Calu3 (cell line): ENCODE measurements around the gene WDR64. TPM values are rescaled to one million over a fixed set of nuclear protein-coding genes. Genes with fewer than 3 reads are reported as not detected.

Experiments used
- BruUV-seq: library from RNA; stranded (reverse); fragments of 400-500 nt; replicated peaks from 2 replicates; lab custom pipeline; 2021; lab: Mats Ljungman, UMichigan
- CTCF ChIA-PET: fragments of 300-600 bp; sonication (Branson Sonifier 250); formaldehyde crosslinking; loops from one replicate; lab custom pipeline; 2022; ENCODE audit warnings: antibody characterized with exemption; lab: Charles Lee
- DNase-seq: peaks from one replicate; pipeline ENCODE4 v3.0.0; 2022
- H3K27ac Mint-ChIP-seq: one replicate; pipeline ENCODE4 v1.8.0; 2022; ENCODE audit warnings: mixed read lengths; ENCODE audit not compliant: unreplicated experiment
- H3K27me3 Mint-ChIP-seq: one replicate; pipeline ENCODE4 v1.8.0; 2022; ENCODE audit warnings: mixed read lengths; ENCODE audit not compliant: unreplicated experiment
- H3K36me3 Mint-ChIP-seq: one replicate; pipeline ENCODE4 v1.8.0; 2022; ENCODE audit warnings: mild to moderate bottlenecking, moderate library complexity, mixed read lengths; ENCODE audit not compliant: insufficient read depth, unreplicated experiment
- H3K4me1 Mint-ChIP-seq: one replicate; pipeline ENCODE4 v1.8.0; 2022; ENCODE audit warnings: mild to moderate bottlenecking, low read depth, mixed read lengths; ENCODE audit not compliant: unreplicated experiment
- H3K4me3 Mint-ChIP-seq: one replicate; pipeline ENCODE4 v1.8.0; 2022; ENCODE audit warnings: mild to moderate bottlenecking, low read depth, moderate library complexity, mixed read lengths; ENCODE audit not compliant: unreplicated experiment
- H3K9me3 Mint-ChIP-seq: one replicate; pipeline ENCODE4 v1.8.0; 2022; ENCODE audit warnings: low read depth, mixed read lengths; ENCODE audit not compliant: unreplicated experiment
- intact Hi-C: fragments of 100-400 bp; cut with micrococcal nuclease; formaldehyde crosslinking; loops from one replicate; pipeline ENCODE4 v1.10.0; 2022; ENCODE audit not compliant: unreplicated experiment
- total RNA-seq: library from RNA; stranded (reverse); gene quantifications from 2 replicates; pipeline ENCODE4 v1.2.3, GENCODE V29; 2022
- TF ChIP-seq, protein P1 (sequence below): fragments of 200-600 bp; IDR thresholded peaks from one replicate; pipeline ENCODE4 v1.8.0; 2022; ENCODE audit warnings: antibody characterized with exemption; ENCODE audit not compliant: unreplicated experiment

WDR64 gene
- total RNA-seq, 1 experiment from 2014 or later: not detected

DNA sequence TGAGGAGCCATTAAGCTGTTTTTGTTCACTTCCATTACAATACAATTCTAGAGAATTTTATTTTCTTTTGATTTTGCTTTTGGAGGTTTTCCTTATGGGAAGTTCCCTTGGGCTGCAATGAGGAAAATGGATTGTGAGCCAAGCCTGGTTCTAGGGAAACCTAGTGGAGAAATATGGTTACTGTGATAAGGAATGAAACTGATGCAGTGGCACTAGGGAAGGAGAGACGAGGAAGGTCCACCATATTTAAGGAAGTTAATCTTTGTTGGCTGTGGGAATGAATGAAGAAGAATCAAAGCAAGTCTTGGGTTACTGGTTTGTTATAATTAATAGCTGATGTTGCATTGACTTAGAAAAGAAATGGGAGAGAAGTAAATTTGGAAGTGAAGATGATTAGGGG lies 40.3 kb upstream of the WDR64 start:
- Mint-ChIP-seq H3K27ac (no peak overlapping the region), H3K27me3 (no peaks in the 10 kb centered on the region), H3K4me1 (peaks cover 38% of the 10 kb centered on the region), H3K4me3 (no peak overlapping the region), H3K9me3 (no peaks in the 10 kb centered on the region), H3K36me3 (peaks cover 12% of the 10 kb centered on the region)
- TF ChIP-seq, protein P1, sequence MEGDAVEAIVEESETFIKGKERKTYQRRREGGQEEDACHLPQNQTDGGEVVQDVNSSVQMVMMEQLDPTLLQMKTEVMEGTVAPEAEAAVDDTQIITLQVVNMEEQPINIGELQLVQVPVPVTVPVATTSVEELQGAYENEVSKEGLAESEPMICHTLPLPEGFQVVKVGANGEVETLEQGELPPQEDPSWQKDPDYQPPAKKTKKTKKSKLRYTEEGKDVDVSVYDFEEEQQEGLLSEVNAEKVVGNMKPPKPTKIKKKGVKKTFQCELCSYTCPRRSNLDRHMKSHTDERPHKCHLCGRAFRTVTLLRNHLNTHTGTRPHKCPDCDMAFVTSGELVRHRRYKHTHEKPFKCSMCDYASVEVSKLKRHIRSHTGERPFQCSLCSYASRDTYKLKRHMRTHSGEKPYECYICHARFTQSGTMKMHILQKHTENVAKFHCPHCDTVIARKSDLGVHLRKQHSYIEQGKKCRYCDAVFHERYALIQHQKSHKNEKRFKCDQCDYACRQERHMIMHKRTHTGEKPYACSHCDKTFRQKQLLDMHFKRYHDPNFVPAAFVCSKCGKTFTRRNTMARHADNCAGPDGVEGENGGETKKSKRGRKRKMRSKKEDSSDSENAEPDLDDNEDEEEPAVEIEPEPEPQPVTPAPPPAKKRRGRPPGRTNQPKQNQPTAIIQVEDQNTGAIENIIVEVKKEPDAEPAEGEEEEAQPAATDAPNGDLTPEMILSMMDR: no peak
- intact Hi-C loops: loop anchor here (1.0 to 10.0 kb wide), 5 partner anchors 16 to 373 kb away; partner anchors contain the start of gene KMO
- no TSS peak for BruUV-seq
- CTCF ChIA-PET: interaction anchor here (0.7 to 2.8 kb wide), 9 partner anchors 14 to 301 kb away, joined by 3 to 29 read pairs (median 6); partner anchors contain the start of gene KMO
- no peak for DNase-seq

- DNase-seq: peak; percentile 38
- Mint-ChIP-seq H3K4me3 (peak overlapping the region; percentile 9), H3K9me3 (no peaks in the 10 kb centered on the region), H3K27ac (no peak overlapping the region), H3K36me3 (peaks cover 12% of the 10 kb centered on the region), H3K4me1 (peaks cover 44% of the 10 kb centered on the region), H3K27me3 (no peaks in the 10 kb centered on the region)
- intact Hi-C loops: loop anchor here (5.0 to 10.0 kb wide), 3 partner anchors 81 to 372 kb away; partner anchors contain the start of gene KMO
- BruUV-seq: no TSS peak
- TF ChIP-seq, protein P1: no peak
- CTCF ChIA-PET: interaction anchor here (0.6 to 1.9 kb wide), 4 partner anchors 222 to 399 kb away, joined by 3 to 9 read pairs (median 6); no protein-coding TSS in a partner anchor
These were observed 39.3 kb upstream of the WDR64 start for GRCh38 chr1:241612533-241613477.

- CTCF ChIA-PET: no interaction called here
- peak overlapping the region; percentile 80 for H3K27ac Mint-ChIP-seq
- H3K4me1 Mint-ChIP-seq: peaks cover 36% of the 10 kb centered on the region
- TF ChIP-seq, protein P1: no peak
- H3K27me3 Mint-ChIP-seq: no peaks in the 10 kb centered on the region
- H3K9me3 Mint-ChIP-seq: no peaks in the 10 kb centered on the region
- peaks cover 12% of the 10 kb centered on the region for H3K36me3 Mint-ChIP-seq
- DNase-seq: no peak
- H3K4me3 Mint-ChIP-seq: no peak overlapping the region
- BruUV-seq: no TSS peak
- intact Hi-C loops: loop anchor here (5.0 to 10.0 kb wide), 3 partner anchors 82 to 371 kb away; partner anchors contain the start of gene KMO
These were observed 37.9 kb upstream of the WDR64 start for GRCh38 chr1:241614144-241614543.

DNA sequence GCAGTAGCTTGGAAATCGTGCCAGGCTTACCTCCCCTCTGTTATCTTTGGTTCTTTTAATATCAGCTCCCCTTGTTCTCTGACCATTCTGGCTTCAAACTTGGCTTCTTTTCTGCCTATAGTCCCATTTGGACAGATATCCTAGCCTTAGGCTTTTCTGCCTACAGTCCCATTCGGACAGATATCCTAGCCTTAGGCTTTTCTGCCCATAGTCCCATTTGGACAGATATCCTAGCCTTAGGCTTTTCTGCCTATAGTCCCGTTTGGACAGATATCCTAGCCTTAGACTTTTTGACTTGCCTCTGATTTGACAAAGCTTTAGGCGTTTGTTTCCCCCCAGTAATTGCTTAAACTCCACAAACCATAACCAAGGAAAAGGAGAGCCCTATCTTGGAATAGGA lies 37.5 kb upstream of the WDR64 start:
- H3K36me3 Mint-ChIP-seq: peaks cover 12% of the 10 kb centered on the region
- intact Hi-C loops: loop anchor here (5.0 to 10.0 kb wide), 3 partner anchors 82 to 370 kb away; partner anchors contain the start of gene KMO
- no peak for DNase-seq
- BruUV-seq: no TSS peak
- TF ChIP-seq, protein P1: no peak
- no peaks in the 10 kb centered on the region for H3K27me3 Mint-ChIP-seq
- no peak overlapping the region for H3K4me3 Mint-ChIP-seq
- H3K27ac Mint-ChIP-seq: peak overlapping the region; percentile 80
- CTCF ChIA-PET: no interaction called here
- peaks cover 40% of the 10 kb centered on the region for H3K4me1 Mint-ChIP-seq
- no peaks in the 10 kb centered on the region for H3K9me3 Mint-ChIP-seq
